Lower leg skin (tissue), 4 donors: ENCODE results near the gene MFSD6. TPM values are rescaled to one million over a fixed set of nuclear protein-coding genes. Genes with fewer than 3 reads are reported as not detected.
"Not testable (repeated sequence)": the region's sequence is repeated elsewhere in the genome, so short reads cannot be mapped to it uniquely, and the experiment has no call there.

Experiments
- DNase-seq, 2 donors: peaks; one replicate each; pipeline ENCODE4 v3.0.0-alpha.2; 2019; ENCODE audit warnings: low spot score in 2 of 2
- H3K4me3 ChIP-seq: fragments of 200-600 bp; sonication (generic); 2 replicates; pipeline ENCODE4 v1.5.1; 2017; ENCODE audit warnings: mild to moderate bottlenecking, low read depth; ENCODE audit not compliant: poor library complexity, severe bottlenecking
- POLR2A ChIP-seq, 2 donors: fragments of 450-650 bp; IDR thresholded peaks; one replicate each; pipeline ENCODE4 v1.6.1; 2016 to 2017; ENCODE audit warnings: antibody characterized with exemption in 2 of 2, mild to moderate bottlenecking in 1 of 2, moderate library complexity in 1 of 2
- WGBS, 2 donors: methylation state at CpG; one replicate each; pipeline ENCODE4 v1.1.5; 2018; 5-methylcytosine and 5-hydroxymethylcytosine counted together
- intact Hi-C: fragments of 100-400 bp; cut with DNase I; formaldehyde crosslinking; loops from one replicate; pipeline ENCODE4 v1.15.0; 2023; ENCODE audit warnings: low total_unique reads
- total RNA-seq, 4 donors: library from RNA; depleted of rRNA; stranded (reverse); fragments of >200 nt; gene quantifications; one replicate each; pipeline ENCODE4 v1.1.0, GENCODE V29; 2016
- TF ChIP-seq, protein P1 (sequence below), 3 donors: fragments of 450-650 bp; IDR thresholded peaks; one replicate each; pipeline ENCODE4 v1.5.1; 2016; ENCODE audit warnings: antibody characterized with exemption in 3 of 3, mild to moderate bottlenecking in 3 of 3, moderate library complexity in 2 of 3

Gene MFSD6
- total RNA-seq, 4 donors from 2014 or later: 184 to 265 (median 208) TPM

DNA sequence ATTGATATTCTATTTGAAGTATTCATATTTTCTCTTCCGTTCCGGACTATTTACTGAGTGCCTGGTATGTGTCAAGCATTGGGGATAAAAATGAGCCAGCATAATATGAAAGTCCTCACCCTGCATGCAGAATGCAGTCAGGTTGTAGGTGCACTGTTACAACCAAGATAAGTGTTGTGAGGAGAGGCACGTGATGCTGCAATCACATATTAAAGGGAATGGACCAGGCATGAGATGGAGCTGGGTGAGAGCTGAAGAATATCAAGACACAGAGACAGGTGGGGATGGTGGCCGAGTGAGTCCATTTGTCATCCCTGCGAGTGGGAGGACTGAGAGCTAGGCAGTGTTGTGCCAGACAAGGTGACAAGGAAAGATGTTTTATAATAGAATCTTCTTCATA is 52.3 kb downstream of the MFSD6 start:
- no peak for DNase-seq
- intact Hi-C loops: no loop called here
- WGBS, 2 donors: 75 to 85% methylated on average over 5 of the region's 5 CpGs
- TF ChIP-seq, protein P1, sequence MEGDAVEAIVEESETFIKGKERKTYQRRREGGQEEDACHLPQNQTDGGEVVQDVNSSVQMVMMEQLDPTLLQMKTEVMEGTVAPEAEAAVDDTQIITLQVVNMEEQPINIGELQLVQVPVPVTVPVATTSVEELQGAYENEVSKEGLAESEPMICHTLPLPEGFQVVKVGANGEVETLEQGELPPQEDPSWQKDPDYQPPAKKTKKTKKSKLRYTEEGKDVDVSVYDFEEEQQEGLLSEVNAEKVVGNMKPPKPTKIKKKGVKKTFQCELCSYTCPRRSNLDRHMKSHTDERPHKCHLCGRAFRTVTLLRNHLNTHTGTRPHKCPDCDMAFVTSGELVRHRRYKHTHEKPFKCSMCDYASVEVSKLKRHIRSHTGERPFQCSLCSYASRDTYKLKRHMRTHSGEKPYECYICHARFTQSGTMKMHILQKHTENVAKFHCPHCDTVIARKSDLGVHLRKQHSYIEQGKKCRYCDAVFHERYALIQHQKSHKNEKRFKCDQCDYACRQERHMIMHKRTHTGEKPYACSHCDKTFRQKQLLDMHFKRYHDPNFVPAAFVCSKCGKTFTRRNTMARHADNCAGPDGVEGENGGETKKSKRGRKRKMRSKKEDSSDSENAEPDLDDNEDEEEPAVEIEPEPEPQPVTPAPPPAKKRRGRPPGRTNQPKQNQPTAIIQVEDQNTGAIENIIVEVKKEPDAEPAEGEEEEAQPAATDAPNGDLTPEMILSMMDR (IDR thresholded peaks at IDR 0.05): no peak
- no peak overlapping the region for H3K4me3 ChIP-seq

- no peak overlapping the region for H3K4me3 ChIP-seq
- 88 to 98% methylated on average over 2 of the region's 2 CpGs for WGBS, 2 donors
- intact Hi-C loops: no loop called here
- DNase-seq: no peak
- TF ChIP-seq, protein P1 (IDR thresholded peaks at IDR 0.05): no peak
- no peak for TF ChIP-seq POLR2A (IDR thresholded peaks at IDR 0.05)
Measured at GRCh38 chr2:190462181-190462580, 54.0 kb downstream of the MFSD6 start.

DNA sequence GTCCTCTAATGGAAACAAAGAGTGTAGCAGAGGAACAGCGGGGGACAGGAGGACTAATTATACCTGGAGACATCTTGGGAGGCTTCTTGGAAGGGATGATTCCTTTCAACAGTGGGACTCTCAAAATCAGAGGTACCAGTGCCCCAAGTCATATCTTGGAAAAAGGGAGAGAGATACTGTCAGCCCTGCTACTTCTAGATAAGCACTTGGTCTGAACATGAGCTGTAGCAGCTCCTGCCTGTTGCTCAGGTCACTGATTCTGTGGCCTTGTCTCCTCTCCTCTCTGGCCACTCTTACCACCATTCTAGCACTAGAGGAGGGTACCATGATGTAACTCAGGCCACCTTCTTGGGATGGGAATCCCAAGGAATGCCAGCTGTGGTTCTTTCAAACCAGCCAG is 54.5 kb downstream of the MFSD6 start:
- H3K4me3 ChIP-seq: no peak overlapping the region
- DNase-seq: no peak
- WGBS, 2 donors: 100% methylated on average over 1 of the region's 1 CpG
- no peak for TF ChIP-seq POLR2A (IDR thresholded peaks at IDR 0.05)
- TF ChIP-seq, protein P1 (IDR thresholded peaks at IDR 0.05): no peak
- intact Hi-C loops: no loop called here

- 80 to 86% methylated on average over 2 of the region's 2 CpGs for WGBS, 2 donors
- intact Hi-C loops: no loop called here
- no peak for DNase-seq
- TF ChIP-seq, protein P1 (IDR thresholded peaks at IDR 0.05): no peak
- TF ChIP-seq POLR2A (IDR thresholded peaks at IDR 0.05): no peak
- H3K4me3 ChIP-seq: no peak overlapping the region
Measured at GRCh38 chr2:190465060-190465459, 56.9 kb downstream of the MFSD6 start.

- intact Hi-C loops: no loop called here
- WGBS, 2 donors: 35 to 40% methylated on average over 5 of the region's 5 CpGs
- no peak for DNase-seq
- no peak overlapping the region for H3K4me3 ChIP-seq
- no peak for TF ChIP-seq POLR2A (IDR thresholded peaks at IDR 0.05)
- TF ChIP-seq, protein P1 (IDR thresholded peaks at IDR 0.05): no peak
Measured at GRCh38 chr2:190466819-190467446, 58.8 kb downstream of the MFSD6 start.

GRCh38 chr2:190467575-190468083 is 59.5 kb downstream of the MFSD6 start:
- WGBS, 2 donors: 13 to 14% methylated on average over 5 of the region's 5 CpGs
- intact Hi-C loops: no loop called here
- no peak for DNase-seq
- TF ChIP-seq POLR2A (IDR thresholded peaks at IDR 0.05): no peak
- TF ChIP-seq, protein P1 (IDR thresholded peaks at IDR 0.05): no peak
- no peak overlapping the region for H3K4me3 ChIP-seq

DNA sequence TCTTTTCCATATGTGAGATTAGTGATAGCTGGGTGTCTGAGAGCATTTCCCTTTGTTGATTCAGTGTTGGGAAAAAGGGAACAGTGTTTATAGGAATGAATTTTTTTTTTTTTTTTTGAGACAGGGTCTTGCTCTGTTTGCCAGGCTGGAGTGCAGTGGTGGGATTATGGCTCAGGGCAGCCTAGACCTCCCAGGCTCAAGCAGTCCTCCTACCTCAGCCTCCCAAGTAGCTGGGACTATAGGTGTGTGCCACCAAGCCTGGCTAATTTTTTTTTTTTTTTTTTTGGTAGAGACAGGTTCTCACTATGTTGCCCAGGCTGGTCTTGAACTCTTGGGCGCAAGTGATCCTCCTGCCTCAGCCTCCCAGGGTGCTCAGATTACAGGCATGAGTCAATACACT is 60.2 kb downstream of the MFSD6 start:
- H3K4me3 ChIP-seq, DNase-seq, intact Hi-C loops: not testable (repeated sequence)
- WGBS, 2 donors: 71 to 86% methylated on average over 1 of the region's 1 CpG
